K562 (cell line): ENCODE results near the gene ASIC3. TPM values are rescaled to one million over a fixed set of nuclear protein-coding genes. Genes with fewer than 3 reads are reported as not detected.
A peak's percentile ranks its signal among the peaks of the same experiment; 100 is the strongest.

ENCODE experiments used
- ETV5 ChIP-seq: sonication (generic); formaldehyde crosslinking; IDR thresholded peaks from 2 replicates; pipeline ENCODE4 v1.4.0; 2020; ENCODE audit warnings: low read depth, mild to moderate bottlenecking, missing genetic modification reagents
- FOXK1 ChIP-seq: sonication (generic); formaldehyde crosslinking; IDR thresholded peaks from 2 replicates; pipeline ENCODE4 v1.8.0; 2022; ENCODE audit warnings: missing genetic modification reagents, mild to moderate bottlenecking, borderline replicate concordance
- HDAC1 ChIP-seq, 2 experiments: fragments of 450-650 bp; IDR thresholded peaks; 2 replicates each; pipeline ENCODE4 v1.6.1; 2016 to 2017; ENCODE audit warnings: inconsistent platforms in 1 of 2, mild to moderate bottlenecking in 1 of 2, moderate library complexity in 1 of 2
- LCOR ChIP-seq: sonication (generic); formaldehyde crosslinking; IDR thresholded peaks from 2 replicates; pipeline ENCODE4 v1.8.0; 2022; ENCODE audit warnings: mild to moderate bottlenecking, missing genetic modification reagents
- MIER1 ChIP-seq: fragments of 450-650 bp; IDR thresholded peaks from 2 replicates; pipeline ENCODE4 v1.6.1; 2016; ENCODE audit warnings: antibody characterized with exemption, mild to moderate bottlenecking, low read depth
- NFE2 ChIP-seq: IDR thresholded peaks from 2 replicates; pipeline ENCODE4 v1.6.1; 2014; ENCODE audit warnings: antibody characterized with exemption, low read depth
- RAD51 ChIP-seq: fragments of 450-650 bp; IDR thresholded peaks from 2 replicates; pipeline ENCODE4 v1.7.1; 2016; ENCODE audit warnings: low read depth, mild to moderate bottlenecking, borderline replicate concordance
- SUPT5H ChIP-seq: fragments of 450-650 bp; IDR thresholded peaks from 2 replicates; pipeline ENCODE4 v1.6.1; 2016
- polyA plus RNA-seq, 8 experiments: library from polyadenylated mRNA; depleted of rRNA in 4 of 8; stranded (reverse) in 5 of 8; unstranded in 3 of 8; fragments of >200 nt; fragmentation: Nextera tagmentation in 2 of 8; fragmentation: Illumina TruSeq in 1 of 8; extraction: Ambion mirVana in 2 of 8; extraction: Trizol in 1 of 8; gene quantifications; 2 replicates each; pipeline versions ENCODE4 v1.2.1 to v1.2.3, GENCODE V29; 2011 to 2014; ENCODE audit warnings: inconsistent platforms in 1 of 8, missing spikeins in 1 of 8
- total RNA-seq, 7 experiments: library from RNA; depleted of rRNA in 6 of 7; stranded (reverse); fragments of >200 nt in 6 of 7; fragmentation: Illumina TruSeq in 2 of 7; extraction: Trizol in 2 of 7; gene quantifications; 2 replicates each; pipeline versions ENCODE4 v1.2.1 to v1.2.3, GENCODE V29; 2011 to 2021; ENCODE audit warnings: low replicate concordance in 1 of 7
- TF ChIP-seq, protein P1 (sequence below): fragments of 200-800 bp; sonication (Bioruptor generic); IDR thresholded peaks from 2 replicates; pipeline ENCODE4 v1.6.1; 2017; ENCODE audit warnings: missing genetic modification characterization, missing compliant biosample characterization
- TF ChIP-seq, protein P2 (sequence below), 2 experiments: IDR thresholded peaks; 2 replicates each; pipeline ENCODE4 v1.6.1; 2012; ENCODE audit warnings: improper control_type of control experiment in 2 of 2, low read depth in 2 of 2, low read length in 2 of 2, borderline replicate concordance in 1 of 2
- TF ChIP-seq, protein P3 (sequence below), 3 experiments: fragments of 200-800 bp in 1 of 3; sonication (Bioruptor generic) in 1 of 3; sonication (generic) in 1 of 3; formaldehyde crosslinking in 1 of 3; IDR thresholded peaks; 2 replicates each; pipeline versions ENCODE4 v1.6.1 to v1.8.0; 2016 to 2022; ENCODE audit warnings: mild to moderate bottlenecking in 2 of 3, missing compliant biosample characterization in 2 of 3, missing genetic modification characterization in 2 of 3, missing genetic modification reagents in 1 of 3
- TF ChIP-seq, protein P4 (sequence below), 2 experiments: fragments of 450-650 bp; formaldehyde crosslinking in 1 of 2; IDR thresholded peaks; 2 replicates each; pipeline versions ENCODE4 v1.4.0 to v1.6.1; 2014 to 2020; ENCODE audit warnings: mild to moderate bottlenecking in 2 of 2, borderline replicate concordance in 1 of 2, low read depth in 1 of 2

The ASIC3 gene
- total and polyA plus RNA-seq, 9 of the 15 experiments (the other 6 are each of a cell fraction or from before 2014, with no cell fraction given), result 0.11 to 5.0 (median 0.87) TPM

DNA sequence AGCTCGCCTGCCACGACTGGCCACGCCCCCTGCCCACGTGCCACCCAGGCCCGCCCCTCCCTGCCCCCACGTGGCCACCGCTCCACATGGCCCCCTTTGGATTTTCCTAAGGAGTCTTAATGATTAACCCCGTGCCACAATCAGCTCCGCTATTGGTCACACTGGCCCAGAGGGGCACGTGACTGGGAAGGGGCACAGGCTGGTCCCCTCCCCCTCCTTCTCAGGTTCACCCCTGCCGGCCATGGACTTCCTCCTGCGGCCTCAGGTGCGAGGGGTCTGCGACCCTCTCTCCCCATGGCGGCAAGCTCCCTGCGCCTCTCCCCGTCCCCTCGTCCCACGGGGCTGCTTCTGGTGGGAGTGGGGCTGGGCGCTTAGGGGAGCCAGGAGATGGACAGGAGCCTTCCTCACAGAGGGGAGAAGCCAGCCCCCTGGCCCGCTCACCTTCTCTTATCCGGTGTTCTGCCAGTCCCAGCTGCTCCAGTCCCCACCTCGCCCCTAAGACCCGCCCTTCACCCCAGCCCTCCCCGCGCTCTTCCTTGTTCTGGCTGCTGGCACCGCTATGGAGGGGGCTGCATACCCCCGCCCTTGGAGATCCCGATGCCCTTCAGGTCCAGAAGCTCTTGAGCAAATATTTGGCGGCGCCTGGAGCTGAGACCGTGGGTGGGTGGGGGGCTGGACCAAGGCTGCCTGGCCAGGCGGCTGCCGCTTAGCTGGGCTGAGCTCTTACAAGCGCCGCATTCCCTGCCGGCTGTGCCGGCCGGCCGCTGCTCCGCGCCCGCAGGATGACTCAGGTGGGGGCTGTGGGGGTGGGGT, 14.3 kb downstream of the ASIC3 start (continued):
- peak; percentile 85 to 99; a peak in 2 of 4 replicates for TF ChIP-seq HDAC1 (IDR thresholded peaks at IDR 0.05)
- 0 out of 2 replicates have a peak, but pooled peaks have one; percentile 50 for TF ChIP-seq FOXK1 (CRISPR knock-in tag)
- TF ChIP-seq MIER1, result peak; percentile 44; the same call in 1 of the 2 replicates
- TF ChIP-seq, protein P1, sequence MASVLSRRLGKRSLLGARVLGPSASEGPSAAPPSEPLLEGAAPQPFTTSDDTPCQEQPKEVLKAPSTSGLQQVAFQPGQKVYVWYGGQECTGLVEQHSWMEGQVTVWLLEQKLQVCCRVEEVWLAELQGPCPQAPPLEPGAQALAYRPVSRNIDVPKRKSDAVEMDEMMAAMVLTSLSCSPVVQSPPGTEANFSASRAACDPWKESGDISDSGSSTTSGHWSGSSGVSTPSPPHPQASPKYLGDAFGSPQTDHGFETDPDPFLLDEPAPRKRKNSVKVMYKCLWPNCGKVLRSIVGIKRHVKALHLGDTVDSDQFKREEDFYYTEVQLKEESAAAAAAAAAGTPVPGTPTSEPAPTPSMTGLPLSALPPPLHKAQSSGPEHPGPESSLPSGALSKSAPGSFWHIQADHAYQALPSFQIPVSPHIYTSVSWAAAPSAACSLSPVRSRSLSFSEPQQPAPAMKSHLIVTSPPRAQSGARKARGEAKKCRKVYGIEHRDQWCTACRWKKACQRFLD (CRISPR knock-in tag), result 0 out of 2 replicates have a peak, but pooled peaks have one; percentile 29
- TF ChIP-seq SUPT5H, result peak; percentile 49; the same call in 1 of the 2 replicates
- TF ChIP-seq RAD51, result peak; percentile 95
- 0 out of 2 replicates have a peak, but pooled peaks have one; percentile 36 for TF ChIP-seq NFE2
- TF ChIP-seq, protein P2, sequence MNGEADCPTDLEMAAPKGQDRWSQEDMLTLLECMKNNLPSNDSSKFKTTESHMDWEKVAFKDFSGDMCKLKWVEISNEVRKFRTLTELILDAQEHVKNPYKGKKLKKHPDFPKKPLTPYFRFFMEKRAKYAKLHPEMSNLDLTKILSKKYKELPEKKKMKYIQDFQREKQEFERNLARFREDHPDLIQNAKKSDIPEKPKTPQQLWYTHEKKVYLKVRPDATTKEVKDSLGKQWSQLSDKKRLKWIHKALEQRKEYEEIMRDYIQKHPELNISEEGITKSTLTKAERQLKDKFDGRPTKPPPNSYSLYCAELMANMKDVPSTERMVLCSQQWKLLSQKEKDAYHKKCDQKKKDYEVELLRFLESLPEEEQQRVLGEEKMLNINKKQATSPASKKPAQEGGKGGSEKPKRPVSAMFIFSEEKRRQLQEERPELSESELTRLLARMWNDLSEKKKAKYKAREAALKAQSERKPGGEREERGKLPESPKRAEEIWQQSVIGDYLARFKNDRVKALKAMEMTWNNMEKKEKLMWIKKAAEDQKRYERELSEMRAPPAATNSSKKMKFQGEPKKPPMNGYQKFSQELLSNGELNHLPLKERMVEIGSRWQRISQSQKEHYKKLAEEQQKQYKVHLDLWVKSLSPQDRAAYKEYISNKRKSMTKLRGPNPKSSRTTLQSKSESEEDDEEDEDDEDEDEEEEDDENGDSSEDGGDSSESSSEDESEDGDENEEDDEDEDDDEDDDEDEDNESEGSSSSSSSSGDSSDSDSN (IDR thresholded peaks at IDR 0.05; ENCODE audit: borderline replicate concordance in 1 of 2, low read depth in 2 of 2, low read length in 2 of 2), result peak; percentile 39 to 68; a peak in 1 of 4 replicates
- TF ChIP-seq, protein P3, sequence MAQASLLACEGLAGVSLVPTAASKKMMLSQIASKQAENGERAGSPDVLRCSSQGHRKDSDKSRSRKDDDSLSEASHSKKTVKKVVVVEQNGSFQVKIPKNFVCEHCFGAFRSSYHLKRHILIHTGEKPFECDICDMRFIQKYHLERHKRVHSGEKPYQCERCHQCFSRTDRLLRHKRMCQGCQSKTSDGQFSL (CRISPR knock-in tag; IDR thresholded peaks at IDR 0.05), result peak; percentile 14; the same call in 1 of the 2 replicates
- TF ChIP-seq, protein P3 (tag; IDR thresholded peaks at IDR 0.05), result no peak
- peak; percentile 70; the same call in 1 of the 2 replicates for TF ChIP-seq LCOR
- TF ChIP-seq, protein P4, sequence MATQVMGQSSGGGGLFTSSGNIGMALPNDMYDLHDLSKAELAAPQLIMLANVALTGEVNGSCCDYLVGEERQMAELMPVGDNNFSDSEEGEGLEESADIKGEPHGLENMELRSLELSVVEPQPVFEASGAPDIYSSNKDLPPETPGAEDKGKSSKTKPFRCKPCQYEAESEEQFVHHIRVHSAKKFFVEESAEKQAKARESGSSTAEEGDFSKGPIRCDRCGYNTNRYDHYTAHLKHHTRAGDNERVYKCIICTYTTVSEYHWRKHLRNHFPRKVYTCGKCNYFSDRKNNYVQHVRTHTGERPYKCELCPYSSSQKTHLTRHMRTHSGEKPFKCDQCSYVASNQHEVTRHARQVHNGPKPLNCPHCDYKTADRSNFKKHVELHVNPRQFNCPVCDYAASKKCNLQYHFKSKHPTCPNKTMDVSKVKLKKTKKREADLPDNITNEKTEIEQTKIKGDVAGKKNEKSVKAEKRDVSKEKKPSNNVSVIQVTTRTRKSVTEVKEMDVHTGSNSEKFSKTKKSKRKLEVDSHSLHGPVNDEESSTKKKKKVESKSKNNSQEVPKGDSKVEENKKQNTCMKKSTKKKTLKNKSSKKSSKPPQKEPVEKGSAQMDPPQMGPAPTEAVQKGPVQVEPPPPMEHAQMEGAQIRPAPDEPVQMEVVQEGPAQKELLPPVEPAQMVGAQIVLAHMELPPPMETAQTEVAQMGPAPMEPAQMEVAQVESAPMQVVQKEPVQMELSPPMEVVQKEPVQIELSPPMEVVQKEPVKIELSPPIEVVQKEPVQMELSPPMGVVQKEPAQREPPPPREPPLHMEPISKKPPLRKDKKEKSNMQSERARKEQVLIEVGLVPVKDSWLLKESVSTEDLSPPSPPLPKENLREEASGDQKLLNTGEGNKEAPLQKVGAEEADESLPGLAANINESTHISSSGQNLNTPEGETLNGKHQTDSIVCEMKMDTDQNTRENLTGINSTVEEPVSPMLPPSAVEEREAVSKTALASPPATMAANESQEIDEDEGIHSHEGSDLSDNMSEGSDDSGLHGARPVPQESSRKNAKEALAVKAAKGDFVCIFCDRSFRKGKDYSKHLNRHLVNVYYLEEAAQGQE (IDR thresholded peaks at IDR 0.05; ENCODE audit: borderline replicate concordance), result peak; percentile 70
- TF ChIP-seq, protein P4 (CRISPR knock-in tag; IDR thresholded peaks at IDR 0.05; ENCODE audit: low read depth), result no peak
- TF ChIP-seq ETV5, result peak; percentile 67
